Embryonic facial prominence (tissue), 1 donor: ENCODE measurements around the gene CDK5.

ENCODE experiments used
- DNase-seq: peaks from one replicate; pipeline ENCODE4 v3.0.0-alpha.2; 2016; ENCODE audit errors: extremely low spot score

CDK5 gene

GRCh38 chr7:151073990-151074389, 16.3 kb upstream of the CDK5 start:
- DNase-seq = no peak

GRCh38 chr7:151071032-151071866, 13.6 kb upstream of the CDK5 start:
- DNase-seq = no peak

- no peak for DNase-seq
These were observed 12.9 kb upstream of the CDK5 start for GRCh38 chr7:151070574-151070960.

GRCh38 chr7:151069841-151070573, 12.3 kb upstream of the CDK5 start:
- DNase-seq = no peak

- DNase-seq = no peak
These were observed 10.5 kb upstream of the CDK5 start for GRCh38 chr7:151068069-151068773.

- no peak for DNase-seq
These were observed 8.7 kb upstream of the CDK5 start for GRCh38 chr7:151066273-151066974.

GRCh38 chr7:151065516-151065915, 7.8 kb upstream of the CDK5 start:
- no peak for DNase-seq

- DNase-seq = no peak
These were observed 7.3 kb upstream of the CDK5 start for GRCh38 chr7:151064993-151065392.

- DNase-seq = no peak
These were observed 6.8 kb upstream of the CDK5 start for GRCh38 chr7:151064454-151064853.

- no peak for DNase-seq
These were observed 5.5 kb upstream of the CDK5 start for GRCh38 chr7:151063212-151063561.

- no peak for DNase-seq
These were observed 4.9 kb upstream of the CDK5 start for GRCh38 chr7:151062399-151063211.

GRCh38 chr7:151062111-151062398, 4.4 kb upstream of the CDK5 start:
- DNase-seq = no peak

GRCh38 chr7:151061213-151062110, 3.8 kb upstream of the CDK5 start:
- no peak for DNase-seq

- no peak for DNase-seq
These were observed 2.9 kb upstream of the CDK5 start for GRCh38 chr7:151060416-151061212.

GRCh38 chr7:151060113-151060415, 2.4 kb upstream of the CDK5 start:
- no peak for DNase-seq

- peak; percentile 27 for DNase-seq
These were observed 1.8 kb upstream of the CDK5 start, which contains the start of gene SLC4A2 for GRCh38 chr7:151059367-151060112. Gene SLC4A2 (plus strand): TSS chr7:151059589. CDS start chr7:151061988, 2,399 bp downstream.

GRCh38 chr7:151058781-151059366, 1.2 kb upstream of the CDK5 start:
- DNase-seq = peak; percentile 49

- peak; percentile 100 for DNase-seq
These were observed 488 bp upstream of the CDK5 start for GRCh38 chr7:151057989-151058780.
